Effector memory CD8-positive, alpha-beta T cell (primary cell): ENCODE results near the gene CEMIP2.

Source experiments
- ATAC-seq: fragments of 150-1000 bp; cut with Tn5 transposase; replicated peaks from 2 replicates; pipeline ENCODE4 v1.10.0; 2021; ENCODE audit warnings: mild to moderate bottlenecking, moderate library complexity
- DNase-seq, 3 experiments: peaks; one replicate each; pipeline ENCODE4 v3.0.0; 2021
- H3K27ac Mint-ChIP-seq, 2 donors: one replicate each; pipeline ENCODE4 v1.8.0; 2022; ENCODE audit warnings: mild to moderate bottlenecking in 2 of 2, mixed read lengths in 2 of 2, moderate library complexity in 2 of 2
- H3K27me3 Mint-ChIP-seq, 2 donors: one replicate each; pipeline ENCODE4 v1.8.0; 2022; ENCODE audit warnings: mixed read lengths in 2 of 2
- H3K36me3 Mint-ChIP-seq: one replicate; pipeline ENCODE4 v1.8.0; 2022; ENCODE audit warnings: mild to moderate bottlenecking, moderate library complexity, mixed read lengths; ENCODE audit not compliant: insufficient read depth
- H3K4me1 Mint-ChIP-seq, 2 donors: one replicate each; pipeline ENCODE4 v1.8.0; 2022; ENCODE audit warnings: low read depth in 2 of 2, mixed read lengths in 2 of 2
- H3K4me3 Mint-ChIP-seq, 2 donors: one replicate each; pipeline ENCODE4 v1.8.0; 2022; ENCODE audit warnings: mild to moderate bottlenecking in 2 of 2, mixed read lengths in 2 of 2, moderate library complexity in 2 of 2
- H3K9me3 Mint-ChIP-seq, 2 donors: one replicate each; pipeline ENCODE4 v1.8.0; 2022; ENCODE audit warnings: mixed read lengths in 2 of 2

The CEMIP2 gene

DNA sequence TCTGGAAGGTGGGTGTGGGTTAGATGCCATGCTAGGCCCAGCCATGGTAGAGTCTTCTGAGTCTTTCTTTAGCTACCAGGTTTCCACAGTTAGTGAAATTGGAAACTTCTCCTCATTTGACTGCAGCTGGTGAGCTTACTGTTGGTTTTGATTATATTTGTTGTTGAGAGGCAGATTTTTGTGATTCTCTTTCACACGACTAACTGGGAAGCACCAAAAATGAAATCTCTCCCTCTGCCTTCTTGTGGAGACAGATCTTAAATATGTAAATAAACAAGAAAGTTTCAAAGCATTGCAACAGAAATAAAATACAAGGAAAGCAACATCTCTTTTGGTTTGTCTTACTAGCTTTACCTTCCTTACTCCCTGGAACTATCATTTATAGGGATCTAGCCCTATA, 122.2 kb downstream of the CEMIP2 start:
- ATAC-seq: no peak
- Mint-ChIP-seq H3K36me3 (no peaks in the 10 kb centered on the region), H3K27me3 (no peaks in the 10 kb centered on the region), H3K9me3 (no peaks in the 10 kb centered on the region), H3K4me3 (peak overlapping the region in 1 of 2 donors; percentile 1), H3K27ac (peak overlapping the region; percentile 20 to 66), H3K4me1 (peaks cover 18 to 31% of the 10 kb centered on the region in 2 donors)
- no peak for DNase-seq

DNA sequence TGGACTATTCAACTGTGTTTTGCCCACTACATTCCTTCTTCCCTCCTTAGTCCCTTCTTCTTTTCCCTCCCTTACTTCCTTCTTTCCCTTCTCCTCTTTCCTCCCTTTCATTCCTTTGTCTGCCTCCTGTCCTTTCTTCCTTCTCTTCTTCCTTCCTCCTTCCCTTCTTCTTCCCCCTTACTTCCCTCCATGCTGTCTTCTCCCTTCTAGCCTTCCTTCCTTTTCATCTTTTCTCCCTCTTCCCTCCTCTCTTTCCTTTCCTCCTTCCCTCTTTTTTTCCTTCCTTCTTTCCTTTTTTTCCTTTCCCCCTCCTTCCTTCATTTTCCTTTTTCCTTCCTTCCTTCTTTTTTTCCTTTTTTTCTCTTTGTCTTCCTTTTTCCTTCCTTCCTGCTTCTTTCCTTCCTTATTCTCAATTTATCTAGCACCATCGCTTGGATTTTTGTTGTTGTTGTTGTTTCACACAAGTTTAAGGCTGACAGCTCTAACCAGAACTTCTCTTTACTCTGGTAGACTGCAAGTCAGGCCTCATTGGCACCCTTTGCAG, 123.4 kb downstream of the CEMIP2 start:
- Mint-ChIP-seq H3K9me3 (no peaks in the 10 kb centered on the region), H3K27ac (no peak overlapping the region), H3K4me3 (no peak overlapping the region), H3K4me1 (peaks cover 22 to 37% of the 10 kb centered on the region in 2 donors), H3K27me3 (no peaks in the 10 kb centered on the region), H3K36me3 (no peaks in the 10 kb centered on the region)
- ATAC-seq (no peak), DNase-seq (no peak)

DNA sequence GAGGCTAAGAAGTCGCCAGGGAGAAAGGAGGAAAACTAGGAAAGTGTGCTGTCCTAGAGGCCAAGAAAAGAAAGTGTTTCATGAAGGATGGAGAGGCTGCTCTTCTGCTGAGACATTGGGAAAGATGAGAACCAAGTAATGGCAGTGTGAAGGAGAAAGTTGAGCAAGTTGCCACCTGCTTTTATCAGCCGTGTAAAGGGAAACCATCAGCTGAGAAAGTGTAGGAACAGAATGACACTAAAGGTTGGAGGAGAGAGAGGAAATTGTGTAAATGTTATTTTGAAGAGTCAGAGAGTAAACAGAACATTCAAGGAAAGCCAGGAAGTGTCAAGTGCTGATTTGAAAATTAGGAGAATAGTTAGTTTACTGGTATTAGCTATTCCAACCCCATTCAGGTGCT, 125.0 kb downstream of the CEMIP2 start:
- no peaks in the 10 kb centered on the region for H3K9me3 Mint-ChIP-seq
- DNase-seq (no peak), ATAC-seq (no peak)
- H3K27ac Mint-ChIP-seq: no peak overlapping the region
- H3K27me3 Mint-ChIP-seq: no peaks in the 10 kb centered on the region
- peaks cover 32 to 48% of the 10 kb centered on the region in 2 donors for H3K4me1 Mint-ChIP-seq
- no peak overlapping the region for H3K4me3 Mint-ChIP-seq
- no peaks in the 10 kb centered on the region for H3K36me3 Mint-ChIP-seq

DNA sequence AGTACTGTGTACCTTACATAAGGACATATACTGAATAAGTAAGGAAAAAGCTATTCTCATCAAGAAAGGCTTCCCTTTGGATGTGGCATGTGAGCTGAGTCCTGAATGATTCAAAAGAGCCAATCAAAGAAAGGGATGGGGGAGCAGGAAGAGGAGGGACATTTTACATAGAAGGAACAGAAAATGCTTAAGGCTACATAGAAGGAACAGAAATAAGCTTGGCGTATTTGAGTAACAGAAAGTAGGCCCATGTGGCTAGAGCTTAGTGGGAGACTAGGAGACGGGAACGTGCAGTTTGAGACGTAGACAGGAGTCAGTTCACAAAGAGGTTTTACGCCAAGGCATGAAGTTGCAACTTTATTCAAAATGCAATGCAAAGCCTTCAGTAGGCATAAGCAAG, 126.3 kb downstream of the CEMIP2 start:
- Mint-ChIP-seq H3K9me3 (no peaks in the 10 kb centered on the region), H3K36me3 (no peaks in the 10 kb centered on the region), H3K4me3 (no peak overlapping the region), H3K27ac (no peak overlapping the region), H3K4me1 (peaks cover 29 to 41% of the 10 kb centered on the region in 2 donors), H3K27me3 (no peaks in the 10 kb centered on the region)
- ATAC-seq (no peak), DNase-seq (no peak)

DNA sequence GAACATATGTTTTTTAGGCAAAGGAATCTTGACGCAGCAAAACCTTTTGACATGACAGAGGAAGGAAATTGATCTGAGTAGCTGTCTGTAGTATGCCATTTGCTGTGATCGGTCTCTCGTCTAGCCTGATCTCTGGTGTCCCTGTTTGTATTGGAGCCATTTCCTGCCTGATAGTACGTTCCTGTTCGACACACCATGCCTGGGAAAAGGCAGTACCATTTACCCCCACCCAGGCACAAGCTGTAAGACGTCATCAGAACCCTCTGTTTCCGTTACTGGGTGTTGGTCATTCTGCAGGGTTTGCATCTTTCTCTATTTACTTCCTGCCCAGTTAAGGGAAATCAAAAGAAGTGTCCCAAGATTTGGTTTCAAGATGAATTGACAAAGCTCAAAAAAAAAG, 129.7 kb downstream of the CEMIP2 start:
- no peaks in the 10 kb centered on the region for H3K36me3 Mint-ChIP-seq
- H3K27me3 Mint-ChIP-seq: no peaks in the 10 kb centered on the region
- peak overlapping the region; percentile 65 to 78 for H3K27ac Mint-ChIP-seq
- H3K4me3 Mint-ChIP-seq: peak overlapping the region; percentile 64 to 72
- DNase-seq: no peak
- ATAC-seq: peak; percentile 69
- peaks cover 18 to 24% of the 10 kb centered on the region in 2 donors for H3K4me1 Mint-ChIP-seq
- H3K9me3 Mint-ChIP-seq: no peaks in the 10 kb centered on the region

DNA sequence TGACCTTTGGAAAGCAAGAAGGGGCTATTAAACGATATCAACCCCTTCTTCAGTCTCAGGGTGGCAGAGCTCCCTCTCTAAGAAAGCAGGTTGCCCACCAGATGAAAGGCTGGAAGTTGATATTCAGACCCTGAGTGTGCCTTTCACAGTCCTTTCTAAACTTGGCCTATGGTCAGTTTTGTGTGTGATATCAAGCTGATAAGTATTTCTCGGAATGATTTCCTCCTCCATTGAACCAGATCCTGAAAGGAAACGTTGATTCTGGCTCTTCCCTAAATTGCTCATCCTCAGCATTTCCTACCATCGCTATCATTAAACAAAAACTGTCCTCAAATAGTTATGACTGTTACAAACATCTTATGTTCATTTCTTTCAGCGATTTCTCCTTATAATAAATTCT, 130.4 kb downstream of the CEMIP2 start:
- H3K27me3 Mint-ChIP-seq: peaks cover 0 to under 1% of the 10 kb centered on the region in 2 donors
- ATAC-seq (no peak), DNase-seq (no peak)
- peaks cover 18 to 24% of the 10 kb centered on the region in 2 donors for H3K4me1 Mint-ChIP-seq
- peak overlapping the region in 1 of 2 donors; percentile 72 for H3K4me3 Mint-ChIP-seq
- peak overlapping the region in 1 of 2 donors; percentile 78 for H3K27ac Mint-ChIP-seq
- no peaks in the 10 kb centered on the region for H3K9me3 Mint-ChIP-seq
- H3K36me3 Mint-ChIP-seq: no peaks in the 10 kb centered on the region

DNA sequence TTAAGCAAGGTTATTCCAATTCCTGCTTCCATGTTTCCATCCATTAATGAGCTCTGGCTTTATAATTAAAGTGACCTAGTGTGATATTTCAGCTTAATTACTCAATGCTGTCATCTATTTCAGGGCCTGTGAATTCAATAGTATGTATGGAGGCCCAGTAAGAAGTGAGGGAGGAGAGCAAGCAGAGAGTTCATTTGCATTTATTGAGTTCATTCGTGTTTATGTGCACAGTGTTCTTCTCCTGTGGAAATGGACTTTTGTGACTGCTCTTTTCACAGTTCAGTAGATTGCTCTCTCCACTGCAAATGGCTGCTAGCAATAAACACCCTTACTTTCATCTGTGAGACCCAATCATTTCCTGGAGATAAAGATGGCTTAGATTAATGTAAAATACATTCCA, 130.9 kb downstream of the CEMIP2 start:
- no peak for ATAC-seq
- Mint-ChIP-seq H3K27ac (no peak overlapping the region), H3K36me3 (no peaks in the 10 kb centered on the region), H3K9me3 (no peaks in the 10 kb centered on the region), H3K4me1 (peaks cover 18 to 24% of the 10 kb centered on the region in 2 donors), H3K27me3 (peaks cover 0 to 6% of the 10 kb centered on the region in 2 donors), H3K4me3 (no peak overlapping the region)
- DNase-seq: no peak

DNA sequence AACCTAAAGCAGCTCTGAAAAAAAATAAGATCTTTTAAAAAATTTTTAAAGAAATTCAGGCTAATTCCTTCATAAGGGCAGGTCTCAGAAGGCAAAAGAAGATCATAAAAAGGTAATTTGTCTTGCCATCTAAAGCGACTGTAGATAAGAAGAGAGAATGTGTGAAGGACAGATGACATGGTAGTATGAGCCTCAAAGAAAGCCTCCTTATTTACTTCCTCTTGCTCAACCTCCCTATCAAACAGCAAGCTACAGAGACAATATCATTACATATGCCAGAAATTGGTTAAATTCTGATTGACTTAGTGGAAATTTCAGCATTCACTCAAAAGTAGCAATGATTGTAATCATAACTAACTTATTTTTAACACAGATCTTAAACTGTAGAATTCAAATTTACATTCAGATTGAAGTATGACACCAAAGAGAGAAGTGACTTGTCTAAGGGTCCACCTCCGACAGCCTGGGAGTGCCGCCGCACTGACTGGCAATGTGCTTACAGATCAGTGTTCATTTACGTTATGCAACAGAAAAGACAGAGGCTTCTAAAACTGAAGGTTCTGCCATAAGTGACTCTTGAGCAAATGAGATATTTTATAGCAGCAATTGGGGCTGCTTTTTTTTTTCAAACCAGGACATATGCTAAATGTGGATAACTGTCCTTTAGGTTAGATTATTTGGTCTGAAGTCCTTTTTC, 132.0 kb downstream of the CEMIP2 start:
- peaks cover 0 to 7% of the 10 kb centered on the region in 2 donors for H3K27me3 Mint-ChIP-seq
- H3K4me1 Mint-ChIP-seq: peaks cover 18 to 24% of the 10 kb centered on the region in 2 donors
- no peaks in the 10 kb centered on the region for H3K36me3 Mint-ChIP-seq
- no peaks in the 10 kb centered on the region for H3K9me3 Mint-ChIP-seq
- DNase-seq (no peak), ATAC-seq (no peak)
- H3K27ac Mint-ChIP-seq: no peak overlapping the region
- no peak overlapping the region for H3K4me3 Mint-ChIP-seq

DNA sequence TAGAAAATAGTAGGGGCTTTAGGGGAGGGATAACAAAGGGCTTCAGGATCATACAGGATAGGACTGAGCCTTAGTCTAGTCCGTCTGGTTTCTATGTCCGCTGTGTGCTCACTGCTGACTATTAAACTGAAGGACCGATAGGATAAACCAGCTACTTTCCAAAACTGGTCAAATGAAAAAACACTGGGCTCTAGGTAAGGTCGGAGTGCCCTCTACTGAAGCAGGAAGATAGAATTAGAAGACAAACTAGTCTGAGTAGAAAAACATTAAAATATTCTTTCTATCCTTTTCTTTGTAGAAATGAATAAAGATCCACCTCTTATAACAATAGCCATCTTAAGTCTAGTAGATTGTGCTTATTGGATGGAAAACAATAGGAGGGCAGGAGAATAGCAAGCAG, 133.6 kb downstream of the CEMIP2 start:
- Mint-ChIP-seq H3K9me3 (no peaks in the 10 kb centered on the region), H3K36me3 (no peaks in the 10 kb centered on the region), H3K27me3 (peaks cover 0 to 7% of the 10 kb centered on the region in 2 donors), H3K27ac (no peak overlapping the region), H3K4me1 (peaks cover 13 to 17% of the 10 kb centered on the region in 2 donors), H3K4me3 (no peak overlapping the region)
- ATAC-seq (no peak), DNase-seq (no peak)
